Lower lobe of right lung (tissue), 2 donors: ENCODE data around the gene FGF1. TPM values are rescaled to one million over a fixed set of nuclear protein-coding genes. Genes with fewer than 3 reads are reported as not detected.
A peak's percentile ranks its signal among the peaks of the same experiment; 100 is the strongest.

Experiments
- ATAC-seq, 2 donors: fragments of 200-7000 bp; cut with Tn5 transposase; one replicate each; pipeline ENCODE4 v1.9.1; 2020 to 2022; ENCODE audit warnings: mild to moderate bottlenecking in 2 of 2, moderate library complexity in 2 of 2
- DNase-seq: peaks from one replicate; pipeline ENCODE4 v3.0.0-alpha.2; 2020
- H3K27ac ChIP-seq: fragments of 200-600 bp; one replicate; pipeline ENCODE4 v1.8.0; 2022
- H3K27me3 ChIP-seq: fragments of 200-600 bp; one replicate; pipeline ENCODE4 v1.8.0; 2022; ENCODE audit warnings: low read depth
- H3K36me3 ChIP-seq: fragments of 200-600 bp; one replicate; pipeline ENCODE4 v1.8.0; 2022; ENCODE audit warnings: mild to moderate bottlenecking
- H3K4me1 ChIP-seq: fragments of 200-600 bp; one replicate; pipeline ENCODE4 v1.8.0; 2022
- H3K4me3 ChIP-seq: fragments of 200-600 bp; one replicate; pipeline ENCODE4 v1.8.0; 2022; ENCODE audit warnings: mild to moderate bottlenecking
- H3K9me3 ChIP-seq: fragments of 200-600 bp; one replicate; pipeline ENCODE4 v1.8.0; 2022
- CTCF ChIP-seq: fragments of 200-600 bp; IDR thresholded peaks from one replicate; pipeline ENCODE4 v1.8.0; 2022; ENCODE audit warnings: antibody characterized with exemption, mild to moderate bottlenecking
- intact Hi-C: fragments of 100-400 bp; cut with DNase I; formaldehyde crosslinking; loops from one replicate; pipeline ENCODE4 v1.11.0; 2022
- total RNA-seq: library from RNA; stranded (reverse); fragmentation: NEBNext Ultra II Directional; extraction: Animal tissue kit (Norgen Biotek cat#: 25700); gene quantifications from one replicate; pipeline ENCODE4 v1.2.1, GENCODE V29; 2021
- donor health status: DM: no; HTN: yes; CAD: no; lungs with severe emphysema.

The FGF1 gene
- total RNA-seq, 1 donor from 2014 or later: 0.97 TPM

DNA sequence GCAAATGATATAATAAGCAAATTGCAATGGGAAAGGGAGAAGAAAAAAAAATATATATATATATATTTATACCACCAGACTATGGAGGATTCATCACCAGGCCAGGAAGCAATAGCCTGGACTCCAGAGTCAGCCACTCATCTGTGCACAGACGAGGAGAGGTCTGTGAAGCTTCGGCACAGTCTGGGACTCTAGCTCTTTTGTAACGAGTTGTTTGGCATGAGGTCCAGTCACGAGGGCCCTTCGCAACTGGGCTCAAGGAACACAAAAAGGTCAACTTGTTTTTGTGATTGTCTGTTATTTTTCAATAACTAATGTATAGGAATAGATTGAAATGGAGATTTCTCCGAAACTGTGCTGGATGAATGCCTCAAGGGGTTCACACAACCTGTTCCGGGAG lies 14.7 kb upstream of the FGF1 start:
- DNase-seq (no peak), ATAC-seq (no peak)
- Histone ChIP-seq H3K27me3 (no peaks in the 10 kb centered on the region), H3K27ac (no peak overlapping the region), H3K4me1 (peaks cover 20% of the 10 kb centered on the region), H3K4me3 (no peak overlapping the region), H3K36me3 (no peaks in the 10 kb centered on the region), H3K9me3 (no peaks in the 10 kb centered on the region)
- TF ChIP-seq CTCF: no peak
- intact Hi-C loops: no loop called here

- Histone ChIP-seq H3K36me3 (no peaks in the 10 kb centered on the region), H3K27ac (no peak overlapping the region)
Observed at GRCh38 chr5:142699184-142699720, 13.4 kb upstream of the FGF1 start.

DNA sequence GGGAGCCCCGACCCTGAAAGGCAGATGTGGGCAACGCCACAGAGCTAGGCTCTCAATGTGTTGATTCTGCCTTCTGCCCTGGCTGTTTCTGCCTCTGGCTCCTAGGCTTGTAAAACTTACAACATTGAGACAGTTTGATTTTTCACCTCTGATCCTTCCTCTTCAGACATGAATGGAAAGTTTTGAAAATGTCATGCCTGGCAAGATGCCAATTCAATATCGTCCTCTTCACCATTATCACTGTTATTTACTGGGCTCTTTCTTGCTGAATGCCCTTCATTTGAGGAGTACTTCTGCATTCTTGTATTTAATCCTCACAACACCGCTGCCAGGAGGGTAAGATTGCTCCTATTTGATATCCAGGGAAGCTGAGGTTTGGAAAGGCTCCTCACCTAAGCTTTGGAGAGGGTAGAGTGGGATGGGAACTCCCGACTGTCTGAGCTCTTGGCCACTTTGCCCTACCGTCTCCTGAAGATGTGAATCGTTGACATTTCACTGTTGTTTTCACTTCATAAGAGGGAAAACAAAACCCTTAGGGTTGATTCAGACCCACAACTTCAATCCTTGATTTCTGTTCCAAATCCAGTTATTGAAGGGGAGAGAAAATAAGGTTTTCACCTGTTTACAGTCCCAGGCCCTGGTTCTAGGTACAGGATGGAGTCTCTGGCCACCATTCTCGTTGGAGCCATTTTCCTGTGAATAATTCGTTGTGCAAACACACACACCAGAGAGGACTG lies 12.7 kb upstream of the FGF1 start:
- ATAC-seq (peak in 1 of 2 donors; percentile 32), DNase-seq (no peak)
- Histone ChIP-seq H3K9me3 (no peaks in the 10 kb centered on the region), H3K4me1 (peaks cover 20% of the 10 kb centered on the region), H3K36me3 (no peaks in the 10 kb centered on the region), H3K4me3 (no peak overlapping the region), H3K27ac (peak overlapping the region; percentile 54), H3K27me3 (no peaks in the 10 kb centered on the region)
- intact Hi-C loops: loop anchor here (5.0 kb wide), 1 partner anchor 41 kb away; no protein-coding TSS in a partner anchor
- TF ChIP-seq CTCF: no peak

More at GRCh38 chr5:142699184-142699720, 13.4 kb upstream of the FGF1 start:
- no peaks in the 10 kb centered on the region for H3K27me3 ChIP-seq
- intact Hi-C loops: loop anchor here (5.0 kb wide), 1 partner anchor 42 kb away; no protein-coding TSS in a partner anchor
- H3K4me3 ChIP-seq: no peak overlapping the region
- no peaks in the 10 kb centered on the region for H3K9me3 ChIP-seq
- peaks cover 20% of the 10 kb centered on the region for H3K4me1 ChIP-seq
- DNase-seq (peak; percentile 84), ATAC-seq (peak; percentile 96 to 97)
- peak; percentile 96 for TF ChIP-seq CTCF

DNA sequence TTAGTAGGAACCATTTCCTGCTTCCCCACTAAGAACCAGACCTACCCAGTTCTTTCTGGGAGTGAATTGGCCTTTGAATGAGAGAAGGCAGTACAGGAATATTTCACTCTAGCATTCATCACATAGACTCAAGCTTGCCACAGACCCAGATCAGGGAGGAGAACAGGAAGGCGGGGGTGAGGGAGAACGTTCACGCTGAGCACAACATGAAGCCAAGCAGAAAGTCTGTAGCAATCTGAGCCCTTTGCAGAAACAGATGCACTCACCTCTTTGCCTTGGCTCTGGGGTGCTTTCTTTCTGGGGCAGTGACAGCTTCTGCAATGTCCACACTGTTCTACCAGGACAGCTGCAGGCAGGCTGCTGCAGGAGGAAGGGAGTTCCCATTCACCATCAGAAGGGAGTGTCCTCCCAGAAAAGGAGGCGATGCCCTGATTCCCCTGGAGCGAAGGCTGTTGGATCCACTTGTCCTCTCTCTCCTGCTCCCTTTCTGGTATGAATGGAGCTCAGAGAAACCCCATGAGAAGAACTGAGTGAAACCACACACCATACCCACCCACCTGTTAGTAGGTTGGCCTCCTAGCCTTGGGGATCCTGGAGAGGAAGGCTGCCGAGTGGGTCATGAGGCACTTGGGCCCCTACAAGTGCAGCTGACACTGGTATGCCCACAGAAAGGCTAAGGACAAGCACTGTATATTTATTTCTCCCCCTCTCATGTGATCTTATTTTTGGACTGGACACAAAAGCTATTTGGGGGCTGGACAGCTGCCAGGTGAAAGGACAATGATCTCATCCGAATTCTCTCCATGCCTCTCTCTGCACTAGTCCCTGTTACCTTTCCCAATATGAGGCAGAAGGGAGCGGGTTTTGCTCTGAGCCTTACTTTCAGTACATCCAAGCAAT lies 11.7 kb upstream of the FGF1 start:
- TF ChIP-seq CTCF: no peak
- peak; percentile 33 to 57 for ATAC-seq
- intact Hi-C loops: loop anchor here (5.0 kb wide), 1 partner anchor 40 kb away; no protein-coding TSS in a partner anchor
- peak overlapping the region; percentile 39 for H3K27ac ChIP-seq
- peaks cover 20% of the 10 kb centered on the region for H3K4me1 ChIP-seq
- no peaks in the 10 kb centered on the region for H3K36me3 ChIP-seq
- DNase-seq: no peak
- no peak overlapping the region for H3K4me3 ChIP-seq
- H3K27me3 ChIP-seq: no peaks in the 10 kb centered on the region
- no peaks in the 10 kb centered on the region for H3K9me3 ChIP-seq

DNA sequence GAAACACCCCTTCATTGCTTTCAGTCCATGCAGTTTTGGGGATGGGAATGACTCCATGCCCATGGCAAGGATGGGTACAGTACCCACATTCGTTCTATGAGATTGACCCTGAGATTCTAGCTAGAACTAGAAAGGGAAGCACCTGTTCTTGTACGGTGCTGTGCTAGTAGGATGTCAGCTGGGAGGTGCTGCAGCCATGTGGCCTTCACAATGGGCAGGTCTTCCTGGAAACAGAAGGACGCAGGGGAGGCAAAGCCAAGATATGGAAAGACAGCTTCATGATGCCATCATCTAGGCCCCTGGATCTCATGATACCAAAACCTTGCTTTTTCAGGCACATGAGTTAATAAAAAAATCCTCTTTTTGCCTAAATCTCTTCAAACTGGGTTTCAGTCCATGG lies 10.5 kb upstream of the FGF1 start:
- peaks cover 20% of the 10 kb centered on the region for H3K4me1 ChIP-seq
- ATAC-seq (no peak), DNase-seq (no peak)
- no peak overlapping the region for H3K4me3 ChIP-seq
- H3K9me3 ChIP-seq: no peaks in the 10 kb centered on the region
- no peak for TF ChIP-seq CTCF
- H3K27me3 ChIP-seq: no peaks in the 10 kb centered on the region
- H3K36me3 ChIP-seq: no peaks in the 10 kb centered on the region
- no peak overlapping the region for H3K27ac ChIP-seq
- intact Hi-C loops: loop anchor here (5.0 kb wide), 1 partner anchor 39 kb away; no protein-coding TSS in a partner anchor
